ENCODE data around the gene PRICKLE4. TPM values are rescaled to one million over a fixed set of nuclear protein-coding genes. Genes with fewer than 3 reads are reported as not detected.

The PRICKLE4 gene
- total RNA-seq, 4 donors from 2014 or later: 10.4 to 17.9 (median 14.3) TPM

- no peak overlapping the region for H3K27ac ChIP-seq
- H3K9me3 ChIP-seq: no peaks in the 10 kb centered on the region
- H3K4me1 ChIP-seq: peaks cover 0 to 12% of the 10 kb centered on the region in 2 donors
- H3K27me3 ChIP-seq: no peaks in the 10 kb centered on the region
- no peak overlapping the region for H3K4me3 ChIP-seq
- H3K36me3 ChIP-seq: no peaks in the 10 kb centered on the region
- DNase-seq: no peak
- TF ChIP-seq CTCF (IDR thresholded peaks at IDR 0.05): no peak
- no peak for TF ChIP-seq POLR2A (IDR thresholded peaks at IDR 0.05)
- intact Hi-C loops (cut with DNase I; ENCODE audit: low total_unique reads): loop anchor here (5.0 to 10.0 kb wide), 2 partner anchors 135 to 258 kb away; partner anchors contain the start of genes BYSL and MED20
Observed at GRCh38 chr6:41789390-41789724, 8.8 kb downstream of the PRICKLE4 start.

DNA sequence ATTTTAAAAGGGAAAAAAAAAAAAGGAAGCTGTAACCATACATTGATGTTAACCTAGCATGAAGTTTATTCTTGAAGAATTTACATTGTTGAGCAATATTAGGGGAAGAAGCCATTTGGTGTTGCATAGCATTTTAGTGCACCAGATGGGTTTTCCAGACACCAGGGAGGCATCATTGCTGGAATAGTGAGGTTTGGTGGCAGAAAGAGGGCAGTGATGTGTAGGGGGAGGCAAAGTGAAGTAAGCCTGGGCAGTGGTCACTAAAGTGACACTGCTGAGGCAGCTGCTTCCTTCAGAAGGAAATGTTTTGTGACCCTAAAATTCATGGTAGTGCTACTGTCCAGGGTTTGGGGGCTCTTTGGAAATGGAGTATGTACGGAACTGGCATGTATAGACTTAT lies 9.5 kb downstream of the PRICKLE4 start:
- H3K36me3 ChIP-seq: no peaks in the 10 kb centered on the region
- TF ChIP-seq POLR2A (IDR thresholded peaks at IDR 0.05) (no peak), CTCF (IDR thresholded peaks at IDR 0.05) (no peak)
- H3K9me3 ChIP-seq: no peaks in the 10 kb centered on the region
- H3K27ac ChIP-seq: no peak overlapping the region
- no peak overlapping the region for H3K4me3 ChIP-seq
- no peaks in the 10 kb centered on the region for H3K27me3 ChIP-seq
- DNase-seq: no peak
- intact Hi-C loops (cut with DNase I; ENCODE audit: low total_unique reads): no loop called here
- peaks cover 0 to 12% of the 10 kb centered on the region in 2 donors for H3K4me1 ChIP-seq

GRCh38 chr6:41791305-41791704 lies 10.7 kb downstream of the PRICKLE4 start:
- TF ChIP-seq POLR2A (IDR thresholded peaks at IDR 0.05) (no peak), CTCF (IDR thresholded peaks at IDR 0.05) (no peak)
- no peak for DNase-seq
- H3K4me3 ChIP-seq: no peak overlapping the region
- H3K36me3 ChIP-seq: no peaks in the 10 kb centered on the region
- H3K9me3 ChIP-seq: no peaks in the 10 kb centered on the region
- no peaks in the 10 kb centered on the region for H3K27me3 ChIP-seq
- H3K27ac ChIP-seq: no peak overlapping the region
- intact Hi-C loops (cut with DNase I; ENCODE audit: low total_unique reads): no loop called here
- peaks cover 0 to 5% of the 10 kb centered on the region in 2 donors for H3K4me1 ChIP-seq

DNA sequence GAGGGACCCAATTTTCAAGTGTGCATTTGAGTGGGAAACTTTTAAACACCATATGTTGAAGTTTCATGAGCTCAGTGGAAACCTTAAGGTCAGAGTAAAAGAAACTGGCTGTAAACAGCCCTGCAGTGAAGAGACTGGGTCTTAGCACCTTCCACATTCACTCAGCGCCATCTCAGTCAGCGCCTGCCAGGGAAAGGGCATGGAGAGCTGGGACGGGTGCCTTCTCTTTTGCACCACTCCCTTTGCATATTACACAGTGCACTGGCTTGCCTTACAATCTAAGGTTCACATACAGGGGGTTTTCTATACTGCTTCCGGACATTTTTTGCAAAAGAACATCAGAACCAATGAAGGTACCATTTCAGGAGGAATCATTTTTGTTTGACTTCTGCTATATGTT lies 11.4 kb downstream of the PRICKLE4 start:
- peaks cover 0 to 5% of the 10 kb centered on the region in 2 donors for H3K4me1 ChIP-seq
- H3K27ac ChIP-seq: no peak overlapping the region
- TF ChIP-seq CTCF (IDR thresholded peaks at IDR 0.05): no peak
- H3K27me3 ChIP-seq: no peaks in the 10 kb centered on the region
- no peak overlapping the region for H3K4me3 ChIP-seq
- intact Hi-C loops (cut with DNase I; ENCODE audit: low total_unique reads): no loop called here
- no peak for DNase-seq
- H3K9me3 ChIP-seq: no peaks in the 10 kb centered on the region
- H3K36me3 ChIP-seq: no peaks in the 10 kb centered on the region

DNA sequence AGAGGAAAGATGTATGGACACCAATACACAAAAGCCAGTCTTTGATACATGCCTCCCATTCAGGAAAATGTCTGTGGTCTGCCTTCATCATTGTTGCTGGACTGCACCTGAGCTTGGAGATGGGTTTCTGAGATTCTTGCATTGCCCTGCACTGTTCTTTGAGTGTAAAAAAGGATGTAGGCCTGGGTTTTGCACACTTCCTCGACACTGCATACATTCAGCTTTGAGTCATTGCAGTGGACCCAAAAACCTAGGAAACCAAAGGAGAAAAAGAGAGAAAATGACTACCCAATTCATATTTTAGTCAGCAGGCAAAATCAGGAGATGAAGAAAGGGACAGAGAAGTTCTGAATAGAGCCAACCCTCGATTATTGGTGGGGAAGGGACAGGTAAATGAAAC lies 15.9 kb downstream of the PRICKLE4 start:
- H3K4me3 ChIP-seq: no peak overlapping the region
- H3K9me3 ChIP-seq: no peaks in the 10 kb centered on the region
- no peaks in the 10 kb centered on the region for H3K4me1 ChIP-seq
- TF ChIP-seq CTCF (IDR thresholded peaks at IDR 0.05): no peak
- TF ChIP-seq POLR2A (IDR thresholded peaks at IDR 0.05): no peak
- no peak for DNase-seq
- no peaks in the 10 kb centered on the region for H3K36me3 ChIP-seq
- intact Hi-C loops (cut with DNase I; ENCODE audit: low total_unique reads): no loop called here
- H3K27ac ChIP-seq: no peak overlapping the region
- no peaks in the 10 kb centered on the region for H3K27me3 ChIP-seq
